Lower lobe of right lung (tissue), 2 donors: ENCODE measurements around the gene CDKAL1. TPM values are rescaled to one million over a fixed set of nuclear protein-coding genes. Genes with fewer than 3 reads are reported as not detected.

Source experiments
- ATAC-seq, 2 donors: fragments of 200-7000 bp; cut with Tn5 transposase; one replicate each; pipeline ENCODE4 v1.9.1; 2020 to 2022; ENCODE audit warnings: mild to moderate bottlenecking in 2 of 2, moderate library complexity in 2 of 2
- DNase-seq: peaks from one replicate; pipeline ENCODE4 v3.0.0-alpha.2; 2020
- H3K27ac ChIP-seq: fragments of 200-600 bp; one replicate; pipeline ENCODE4 v1.8.0; 2022
- H3K27me3 ChIP-seq: fragments of 200-600 bp; one replicate; pipeline ENCODE4 v1.8.0; 2022; ENCODE audit warnings: low read depth
- H3K36me3 ChIP-seq: fragments of 200-600 bp; one replicate; pipeline ENCODE4 v1.8.0; 2022; ENCODE audit warnings: mild to moderate bottlenecking
- H3K4me1 ChIP-seq: fragments of 200-600 bp; one replicate; pipeline ENCODE4 v1.8.0; 2022
- H3K4me3 ChIP-seq: fragments of 200-600 bp; one replicate; pipeline ENCODE4 v1.8.0; 2022; ENCODE audit warnings: mild to moderate bottlenecking
- H3K9me3 ChIP-seq: fragments of 200-600 bp; one replicate; pipeline ENCODE4 v1.8.0; 2022
- intact Hi-C: fragments of 100-400 bp; cut with DNase I; formaldehyde crosslinking; loops from one replicate; pipeline ENCODE4 v1.11.0; 2022
- total RNA-seq: library from RNA; stranded (reverse); fragmentation: NEBNext Ultra II Directional; extraction: Animal tissue kit (Norgen Biotek cat#: 25700); gene quantifications from one replicate; pipeline ENCODE4 v1.2.1, GENCODE V29; 2021
- TF ChIP-seq, protein P1 (sequence below): fragments of 200-600 bp; IDR thresholded peaks from one replicate; pipeline ENCODE4 v1.8.0; 2022; ENCODE audit warnings: antibody characterized with exemption, mild to moderate bottlenecking
- donor health status: DM: no; HTN: yes; CAD: no; lungs with severe emphysema.

The CDKAL1 gene
- total RNA-seq, 1 donor from 2014 or later: 16.0 TPM

DNA sequence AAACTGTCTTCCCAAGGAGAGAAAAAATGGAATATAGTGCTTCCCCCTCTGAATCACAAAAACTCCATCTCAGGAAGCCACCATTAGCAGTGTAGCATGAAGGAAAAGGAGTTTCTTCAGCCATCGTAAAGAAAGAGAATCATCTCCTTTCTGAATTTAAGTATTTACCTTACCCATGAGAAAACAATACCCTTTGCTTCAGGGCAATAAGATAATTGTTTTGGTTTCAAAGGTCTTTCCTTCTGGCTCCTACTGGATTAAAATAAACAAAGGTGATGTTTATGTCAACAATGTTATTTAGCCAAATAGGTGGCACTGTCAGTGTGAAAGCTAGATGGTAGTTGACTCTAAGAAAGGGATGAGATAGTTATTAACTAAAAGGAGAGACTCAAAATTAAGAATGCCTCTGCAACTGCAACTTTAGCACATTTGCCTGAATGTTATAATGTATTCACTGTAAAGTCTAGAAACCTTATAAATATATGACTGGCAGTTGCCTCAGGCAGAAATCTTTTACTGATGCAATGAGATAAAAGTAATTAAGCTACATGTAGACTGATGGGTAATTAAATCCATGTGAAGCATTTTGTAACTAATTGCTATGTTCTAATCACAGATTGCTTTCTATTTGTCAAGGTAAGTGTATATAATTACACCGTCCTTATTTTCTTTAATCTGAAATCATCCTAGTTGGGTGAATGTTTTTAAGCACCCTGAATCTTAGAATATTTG lies 399.0 kb downstream of the CDKAL1 start:
- intact Hi-C loops: no loop called here
- H3K27me3 ChIP-seq: no peaks in the 10 kb centered on the region
- no peaks in the 10 kb centered on the region for H3K4me1 ChIP-seq
- DNase-seq (no peak), ATAC-seq (no peak)
- H3K9me3 ChIP-seq: no peaks in the 10 kb centered on the region
- TF ChIP-seq, protein P1, sequence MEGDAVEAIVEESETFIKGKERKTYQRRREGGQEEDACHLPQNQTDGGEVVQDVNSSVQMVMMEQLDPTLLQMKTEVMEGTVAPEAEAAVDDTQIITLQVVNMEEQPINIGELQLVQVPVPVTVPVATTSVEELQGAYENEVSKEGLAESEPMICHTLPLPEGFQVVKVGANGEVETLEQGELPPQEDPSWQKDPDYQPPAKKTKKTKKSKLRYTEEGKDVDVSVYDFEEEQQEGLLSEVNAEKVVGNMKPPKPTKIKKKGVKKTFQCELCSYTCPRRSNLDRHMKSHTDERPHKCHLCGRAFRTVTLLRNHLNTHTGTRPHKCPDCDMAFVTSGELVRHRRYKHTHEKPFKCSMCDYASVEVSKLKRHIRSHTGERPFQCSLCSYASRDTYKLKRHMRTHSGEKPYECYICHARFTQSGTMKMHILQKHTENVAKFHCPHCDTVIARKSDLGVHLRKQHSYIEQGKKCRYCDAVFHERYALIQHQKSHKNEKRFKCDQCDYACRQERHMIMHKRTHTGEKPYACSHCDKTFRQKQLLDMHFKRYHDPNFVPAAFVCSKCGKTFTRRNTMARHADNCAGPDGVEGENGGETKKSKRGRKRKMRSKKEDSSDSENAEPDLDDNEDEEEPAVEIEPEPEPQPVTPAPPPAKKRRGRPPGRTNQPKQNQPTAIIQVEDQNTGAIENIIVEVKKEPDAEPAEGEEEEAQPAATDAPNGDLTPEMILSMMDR: no peak
- no peak overlapping the region for H3K27ac ChIP-seq
- no peaks in the 10 kb centered on the region for H3K36me3 ChIP-seq
- H3K4me3 ChIP-seq: no peak overlapping the region

GRCh38 chr6:20936949-20937348 lies 402.7 kb downstream of the CDKAL1 start:
- Histone ChIP-seq H3K4me1 (no peaks in the 10 kb centered on the region), H3K27ac (no peak overlapping the region), H3K9me3 (no peaks in the 10 kb centered on the region), H3K36me3 (no peaks in the 10 kb centered on the region), H3K4me3 (no peak overlapping the region), H3K27me3 (no peaks in the 10 kb centered on the region)
- TF ChIP-seq, protein P1: no peak
- ATAC-seq: no peak
- intact Hi-C loops: no loop called here
- no peak for DNase-seq

DNA sequence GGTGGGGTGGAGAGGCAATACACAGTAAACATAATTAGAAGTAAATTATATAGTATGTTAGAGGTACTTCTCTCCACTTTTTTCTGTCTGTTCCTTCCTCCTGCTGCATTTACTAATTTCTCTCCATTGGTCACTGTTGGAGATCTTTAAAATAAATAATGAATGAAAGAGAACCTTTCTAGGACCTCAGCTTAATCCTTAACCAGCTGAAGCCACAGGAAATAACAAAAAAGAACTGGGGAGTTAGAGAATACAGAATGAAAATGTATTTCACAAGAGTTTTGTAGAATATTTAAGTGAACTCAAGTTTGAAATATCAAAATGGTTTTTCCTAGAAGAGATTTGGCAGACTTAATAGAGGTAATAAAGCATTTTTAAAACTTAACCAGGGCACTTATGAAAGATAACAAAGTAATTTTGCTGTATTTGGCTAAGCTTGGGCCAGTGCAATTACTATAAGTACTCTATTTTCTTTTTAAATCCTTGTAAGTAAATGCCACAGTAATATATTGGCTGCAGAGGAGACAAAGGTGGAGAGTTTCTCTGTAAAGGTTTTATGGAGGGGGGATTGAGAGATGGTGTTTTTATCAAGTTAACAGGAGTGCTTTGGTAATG lies 405.0 kb downstream of the CDKAL1 start:
- Histone ChIP-seq H3K27ac (no peak overlapping the region), H3K9me3 (no peaks in the 10 kb centered on the region), H3K36me3 (no peaks in the 10 kb centered on the region), H3K4me3 (no peak overlapping the region), H3K27me3 (no peaks in the 10 kb centered on the region), H3K4me1 (no peaks in the 10 kb centered on the region)
- TF ChIP-seq, protein P1: no peak
- no peak for DNase-seq
- no peak for ATAC-seq
- intact Hi-C loops: no loop called here

- no peak for DNase-seq
Measured at GRCh38 chr6:20943040-20943627, 408.9 kb downstream of the CDKAL1 start.

DNA sequence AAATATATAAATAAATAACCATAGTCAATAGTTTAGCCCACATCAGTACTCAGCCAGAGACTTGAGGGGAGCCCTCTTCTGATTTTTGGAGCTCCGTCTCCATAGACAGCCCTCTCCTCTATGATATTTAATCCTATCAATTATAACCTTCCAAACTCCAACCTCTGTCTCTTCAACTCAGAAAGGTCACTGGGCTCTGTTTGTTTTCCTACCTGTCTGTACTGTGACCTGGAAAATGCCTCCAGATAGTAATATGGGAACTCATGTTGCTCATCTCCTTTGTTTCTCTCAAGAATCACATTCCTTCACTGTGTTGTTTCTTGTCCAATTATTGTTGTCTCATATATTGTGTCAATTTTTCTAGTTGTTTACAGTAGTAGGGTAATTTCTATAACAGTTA lies 409.7 kb downstream of the CDKAL1 start:
- no peaks in the 10 kb centered on the region for H3K4me1 ChIP-seq
- no peaks in the 10 kb centered on the region for H3K36me3 ChIP-seq
- no peak for DNase-seq
- no peak for ATAC-seq
- H3K27me3 ChIP-seq: no peaks in the 10 kb centered on the region
- no peaks in the 10 kb centered on the region for H3K9me3 ChIP-seq
- no peak overlapping the region for H3K4me3 ChIP-seq
- no peak overlapping the region for H3K27ac ChIP-seq
- TF ChIP-seq, protein P1: no peak
- intact Hi-C loops: no loop called here

More at GRCh38 chr6:20943040-20943627, 408.9 kb downstream of the CDKAL1 start:
- no peaks in the 10 kb centered on the region for H3K9me3 ChIP-seq
- H3K27me3 ChIP-seq: no peaks in the 10 kb centered on the region
- H3K27ac ChIP-seq: no peak overlapping the region
- TF ChIP-seq, protein P1: no peak
- no peak for ATAC-seq
- H3K4me1 ChIP-seq: no peaks in the 10 kb centered on the region
- intact Hi-C loops: no loop called here
- H3K4me3 ChIP-seq: no peak overlapping the region
- H3K36me3 ChIP-seq: no peaks in the 10 kb centered on the region
